HS-5 (cell line): ENCODE measurements around the gene RALGDS.

ENCODE experiments used
- DNase-seq: peaks from one replicate; pipeline ENCODE4 v3.0.0-alpha.2; 2012; ENCODE audit warnings: low read depth

RALGDS gene

GRCh38 chr9:133051281-133051900, 69.6 kb downstream of the RALGDS start:
- DNase-seq, result no peak

DNA sequence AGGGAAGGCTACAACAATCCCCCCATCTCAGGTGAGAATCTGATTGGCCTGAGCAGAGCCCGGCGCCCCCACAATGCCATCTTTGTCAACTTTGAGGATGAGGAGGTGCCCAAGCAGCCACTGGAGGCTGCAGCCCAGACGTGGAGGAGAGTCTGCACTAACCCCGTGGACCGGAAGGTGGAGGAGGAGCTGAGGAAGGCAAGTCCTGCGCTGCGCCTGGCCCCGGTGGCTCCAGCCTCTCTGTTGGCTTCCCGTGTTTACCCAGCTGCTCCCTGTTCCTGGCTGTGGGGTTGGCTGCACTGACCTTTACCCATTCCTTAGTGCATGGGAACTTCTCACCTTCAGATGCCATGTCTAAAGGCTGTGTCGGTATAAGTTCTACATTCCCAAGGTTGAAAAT, 70.3 kb downstream of the RALGDS start:
- DNase-seq, result no peak

- DNase-seq, result no peak
These were observed 70.9 kb downstream of the RALGDS start for GRCh38 chr9:133050142-133050541.

GRCh38 chr9:133049043-133049442, 72.0 kb downstream of the RALGDS start:
- no peak for DNase-seq

DNA sequence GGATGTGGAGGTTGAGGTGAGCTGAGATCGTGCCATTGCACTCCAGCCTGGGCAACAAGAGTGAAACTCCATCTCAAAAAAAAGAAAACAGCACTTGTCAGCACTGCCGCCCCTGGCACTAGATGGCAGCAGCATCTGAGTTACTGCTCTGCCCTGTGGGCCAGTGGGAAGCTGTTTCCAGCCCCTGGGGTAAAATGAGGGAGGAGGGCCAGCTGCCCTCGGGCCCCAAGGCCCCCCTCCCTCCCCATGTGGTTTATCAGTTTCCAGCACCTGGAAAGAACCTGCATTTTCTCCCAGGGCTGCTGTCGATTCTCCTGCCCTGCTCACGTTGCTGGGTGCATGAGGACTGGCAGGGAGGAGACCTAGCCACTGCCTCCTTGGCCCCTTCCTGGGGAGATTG, 72.4 kb downstream of the RALGDS start:
- no peak for DNase-seq
